Trophoblast cell (in vitro differentiated cells and primary cell): ENCODE measurements around the gene FANCE.

ENCODE experiments used
- DNase-seq, 2 donors: peaks; one replicate each; pipeline ENCODE4 v3.0.0-alpha.2; 2016
- H2AFZ ChIP-seq: 2 replicates; pipeline ENCODE4 v1.6.1; 2013; ENCODE audit warnings: low read length, moderate library complexity, mild to moderate bottlenecking; ENCODE audit not compliant: insufficient read depth, poor library complexity
- H2AK5ac ChIP-seq: 2 replicates; pipeline ENCODE4 v1.6.1; 2013; ENCODE audit warnings: mild to moderate bottlenecking, low read length
- H2BK120ac ChIP-seq: 2 replicates; pipeline ENCODE4 v1.6.1; 2013; ENCODE audit warnings: low read length, mild to moderate bottlenecking, moderate library complexity; ENCODE audit not compliant: insufficient read depth, poor library complexity
- H2BK12ac ChIP-seq: 2 replicates; pipeline ENCODE4 v1.6.1; 2013; ENCODE audit warnings: mild to moderate bottlenecking, low read length, moderate library complexity
- H2BK5ac ChIP-seq: 2 replicates; pipeline ENCODE4 v1.6.1; 2013; ENCODE audit warnings: low read length, low read depth, moderate library complexity, mild to moderate bottlenecking; ENCODE audit not compliant: poor library complexity
- H3K14ac ChIP-seq: 2 replicates; pipeline ENCODE4 v1.6.1; 2013; ENCODE audit warnings: mild to moderate bottlenecking, low read length
- H3K18ac ChIP-seq: 2 replicates; pipeline ENCODE4 v1.6.1; 2013; ENCODE audit warnings: mild to moderate bottlenecking, low read length
- H3K23ac ChIP-seq: 2 replicates; pipeline ENCODE4 v1.6.1; 2013; ENCODE audit warnings: low read length
- H3K27ac ChIP-seq: 2 replicates; pipeline ENCODE4 v1.5.1; 2013; ENCODE audit warnings: low read depth, mild to moderate bottlenecking, inconsistent platforms, low read length, moderate library complexity
- H3K27me3 ChIP-seq: 2 replicates; pipeline ENCODE4 v1.6.1; 2013; ENCODE audit warnings: inconsistent platforms, mild to moderate bottlenecking, low read length, moderate library complexity; ENCODE audit not compliant: insufficient read depth
- H3K36me3 ChIP-seq, 2 experiments: 1 replicate in 1 of 2; 2 replicates in 1 of 2; pipeline ENCODE4 v1.6.1; 2013; ENCODE audit warnings: low read length in 2 of 2, mild to moderate bottlenecking in 2 of 2, moderate library complexity in 1 of 2; ENCODE audit not compliant: insufficient read depth in 2 of 2, control insufficient read depth in 1 of 2
- H3K4ac ChIP-seq: 2 replicates; pipeline ENCODE4 v1.6.1; 2013; ENCODE audit warnings: low read depth, mild to moderate bottlenecking, low read length, moderate library complexity
- H3K4me1 ChIP-seq, 2 experiments: 1 replicate in 1 of 2; 2 replicates in 1 of 2; pipeline ENCODE4 v1.6.1; 2013; ENCODE audit warnings: low read length in 2 of 2, mild to moderate bottlenecking in 2 of 2, moderate library complexity in 1 of 2; ENCODE audit not compliant: insufficient read depth in 2 of 2, control insufficient read depth in 1 of 2
- H3K4me2 ChIP-seq: 2 replicates; pipeline ENCODE4 v1.6.1; 2013; ENCODE audit warnings: inconsistent platforms, mild to moderate bottlenecking, low read length, moderate library complexity
- H3K4me3 ChIP-seq: 2 replicates; pipeline ENCODE4 v1.5.1; 2013; ENCODE audit warnings: mild to moderate bottlenecking, low read depth, low read length, inconsistent platforms
- H3K79me1 ChIP-seq: one replicate; pipeline ENCODE4 v1.6.1; 2013; ENCODE audit warnings: low read length
- H3K79me2 ChIP-seq: 2 replicates; pipeline ENCODE4 v1.6.1; 2013; ENCODE audit warnings: low read length, mild to moderate bottlenecking; ENCODE audit not compliant: control insufficient read depth, insufficient read depth, poor library complexity
- H3K9ac ChIP-seq: 2 replicates; pipeline ENCODE4 v1.6.1; 2013; ENCODE audit warnings: mild to moderate bottlenecking, low read length
- H3K9me3 ChIP-seq: 2 replicates; pipeline ENCODE4 v1.6.1; 2013; ENCODE audit warnings: low read depth, mild to moderate bottlenecking, control low read depth, inconsistent platforms, low read length; ENCODE audit not compliant: insufficient read depth
- H4K12ac ChIP-seq: 2 replicates; pipeline ENCODE4 v1.6.1; 2013; ENCODE audit warnings: low read depth, mild to moderate bottlenecking, low read length, moderate library complexity
- H4K8ac ChIP-seq: 2 replicates; pipeline ENCODE4 v1.6.1; 2013; ENCODE audit warnings: low read depth, mild to moderate bottlenecking, low read length, moderate library complexity
- H4K91ac ChIP-seq: one replicate; pipeline ENCODE4 v1.6.1; 2013; ENCODE audit warnings: low read depth, mild to moderate bottlenecking, low read length, moderate library complexity
- WGBS: extraction: QIAGEN DNeasy Blood & Tissue Kit; methylation state at CpG from one replicate; pipeline ENCODE4 v1.1.7; 2013; ENCODE audit warnings: missing lambda C conversion rate; ENCODE audit not compliant: insufficient read length, insufficient coverage; ENCODE audit errors: extremely low coverage; 5-methylcytosine and 5-hydroxymethylcytosine counted together

Gene FANCE

GRCh38 chr6:35419417-35419816, 32.7 kb upstream of the FANCE start:
- Histone ChIP-seq H3K79me2 (no peaks in the 10 kb centered on the region), H3K9ac (no peak overlapping the region), H3K23ac (no peak overlapping the region), H4K91ac (no peak overlapping the region), H4K8ac (no peak overlapping the region), H3K27ac (no peak overlapping the region), H2AK5ac (no peak overlapping the region), H4K12ac (no peak overlapping the region), H3K4me2 (no peak overlapping the region), H2BK12ac (no peak overlapping the region), H2BK5ac (no peak overlapping the region), H3K14ac (no peak overlapping the region), H3K36me3 (peaks cover 30 to 35% of the 10 kb centered on the region in 2 experiments), H2AFZ (no peak overlapping the region), H3K79me1 (no peaks in the 10 kb centered on the region), H3K27me3 (no peaks in the 10 kb centered on the region), H3K4ac (no peak overlapping the region), H2BK120ac (no peak overlapping the region), H3K4me1 (no peaks in the 10 kb centered on the region), H3K9me3 (peaks cover 2% of the 10 kb centered on the region), H3K18ac (no peak overlapping the region), H3K4me3 (no peak overlapping the region)
- DNase-seq, result no peak
- no CpG with 5 or more reads among the region's 5 CpGs for WGBS

- H3K79me2 ChIP-seq, result no peaks in the 10 kb centered on the region
- no peak overlapping the region for H2BK12ac ChIP-seq
- no peak overlapping the region for H3K14ac ChIP-seq
- no peak overlapping the region for H3K27ac ChIP-seq
- no peak overlapping the region for H2BK5ac ChIP-seq
- no peak overlapping the region for H4K12ac ChIP-seq
- no peak for DNase-seq
- no peaks in the 10 kb centered on the region for H3K4me1 ChIP-seq
- no peaks in the 10 kb centered on the region for H3K79me1 ChIP-seq
- no peaks in the 10 kb centered on the region for H3K27me3 ChIP-seq
- no peak overlapping the region for H2AFZ ChIP-seq
- H3K4me3 ChIP-seq, result no peak overlapping the region
- peaks cover 2% of the 10 kb centered on the region for H3K9me3 ChIP-seq
- H3K23ac ChIP-seq, result no peak overlapping the region
- peaks cover 34 to 37% of the 10 kb centered on the region in 2 experiments for H3K36me3 ChIP-seq
- no peak overlapping the region for H3K4me2 ChIP-seq
- no peak overlapping the region for H3K9ac ChIP-seq
- no CpG with 5 or more reads among the region's 14 CpGs for WGBS
- H3K18ac ChIP-seq, result no peak overlapping the region
- H2AK5ac ChIP-seq, result no peak overlapping the region
- no peak overlapping the region for H2BK120ac ChIP-seq
- H4K91ac ChIP-seq, result no peak overlapping the region
- H3K4ac ChIP-seq, result no peak overlapping the region
- H4K8ac ChIP-seq, result no peak overlapping the region
These were observed 32.2 kb upstream of the FANCE start for GRCh38 chr6:35419961-35420360.

- Histone ChIP-seq H4K12ac (no peak overlapping the region), H3K4me1 (peaks cover 4 to 6% of the 10 kb centered on the region in 2 experiments), H2AK5ac (no peak overlapping the region), H3K4me2 (no peak overlapping the region), H3K18ac (no peak overlapping the region), H3K79me2 (no peaks in the 10 kb centered on the region), H3K79me1 (no peaks in the 10 kb centered on the region), H3K27ac (no peak overlapping the region), H3K23ac (no peak overlapping the region), H2BK120ac (no peak overlapping the region), H2AFZ (no peak overlapping the region), H3K36me3 (peaks cover 38 to 49% of the 10 kb centered on the region in 2 experiments), H3K14ac (no peak overlapping the region), H2BK12ac (no peak overlapping the region), H3K4ac (no peak overlapping the region), H3K4me3 (no peak overlapping the region), H4K91ac (no peak overlapping the region), H3K27me3 (no peaks in the 10 kb centered on the region), H3K9ac (no peak overlapping the region), H3K9me3 (peaks cover 13% of the 10 kb centered on the region), H2BK5ac (no peak overlapping the region), H4K8ac (no peak overlapping the region)
- WGBS, result no CpG with 5 or more reads among the region's 3 CpGs
- peak in 1 of 2 donors; percentile 65 for DNase-seq
These were observed 26.9 kb upstream of the FANCE start for GRCh38 chr6:35425284-35425683.

GRCh38 chr6:35426074-35426473, 26.1 kb upstream of the FANCE start:
- H2BK5ac ChIP-seq, result no peak overlapping the region
- H3K9ac ChIP-seq, result no peak overlapping the region
- no peak overlapping the region for H3K18ac ChIP-seq
- peaks cover 37 to 47% of the 10 kb centered on the region in 2 experiments for H3K36me3 ChIP-seq
- WGBS, result no CpG with 5 or more reads among the region's 8 CpGs
- no peak for DNase-seq
- H4K12ac ChIP-seq, result no peak overlapping the region
- no peak overlapping the region for H3K4me2 ChIP-seq
- no peak overlapping the region for H3K4ac ChIP-seq
- no peak overlapping the region for H4K8ac ChIP-seq
- no peaks in the 10 kb centered on the region for H3K27me3 ChIP-seq
- peaks cover 4 to 6% of the 10 kb centered on the region in 2 experiments for H3K4me1 ChIP-seq
- H3K27ac ChIP-seq, result no peak overlapping the region
- no peaks in the 10 kb centered on the region for H3K79me1 ChIP-seq
- H2BK120ac ChIP-seq, result no peak overlapping the region
- H3K79me2 ChIP-seq, result no peaks in the 10 kb centered on the region
- no peak overlapping the region for H2AK5ac ChIP-seq
- H2AFZ ChIP-seq, result no peak overlapping the region
- H3K4me3 ChIP-seq, result no peak overlapping the region
- no peak overlapping the region for H2BK12ac ChIP-seq
- H3K23ac ChIP-seq, result no peak overlapping the region
- peaks cover 13% of the 10 kb centered on the region for H3K9me3 ChIP-seq
- H4K91ac ChIP-seq, result no peak overlapping the region
- H3K14ac ChIP-seq, result no peak overlapping the region
